GM23248 (cell line): ENCODE data around the gene ZMAT2. TPM values are rescaled to one million over a fixed set of nuclear protein-coding genes. Genes with fewer than 3 reads are reported as not detected.
A peak's percentile ranks its signal among the peaks of the same experiment; 100 is the strongest.
"Not testable (repeated sequence)": the region's sequence is repeated elsewhere in the genome, so short reads cannot be mapped to it uniquely, and the experiment has no call there.

ENCODE experiments used
- DNase-seq: peaks from one replicate; pipeline ENCODE4 v3.0.0-alpha.2; 2015
- H2AFZ ChIP-seq: fragments of 200-600 bp; sonication (generic); 2 replicates; pipeline ENCODE4 v1.6.1; 2016; ENCODE audit warnings: antibody characterized with exemption
- H3F3A ChIP-seq: fragments of 200-600 bp; sonication (generic); 2 replicates; pipeline ENCODE4 v1.6.1; 2016; ENCODE audit warnings: mild to moderate bottlenecking, antibody characterized with exemption, mixed run types; ENCODE audit not compliant: insufficient read depth
- H3K27ac ChIP-seq: fragments of 200-600 bp; sonication (generic); 2 replicates; pipeline ENCODE4 v1.5.1; 2016; ENCODE audit warnings: mild to moderate bottlenecking
- H3K27me3 ChIP-seq: fragments of 200-600 bp; sonication (generic); replicated peaks from 2 replicates; pipeline ENCODE4 v1.6.1; 2016; ENCODE audit warnings: mild to moderate bottlenecking; ENCODE audit not compliant: insufficient read depth
- H3K36me3 ChIP-seq: fragments of 200-600 bp; sonication (generic); 2 replicates; pipeline ENCODE4 v1.6.1; 2016; ENCODE audit warnings: low read depth, mild to moderate bottlenecking
- H3K4me1 ChIP-seq: fragments of 200-600 bp; sonication (generic); 2 replicates; pipeline ENCODE4 v1.6.1; 2016; ENCODE audit warnings: mild to moderate bottlenecking; ENCODE audit not compliant: insufficient read depth
- H3K4me2 ChIP-seq: fragments of 200-600 bp; sonication (generic); one replicate; pipeline ENCODE4 v1.6.1; 2016; ENCODE audit warnings: mild to moderate bottlenecking; ENCODE audit not compliant: unreplicated experiment
- H3K4me3 ChIP-seq: fragments of 200-600 bp; sonication (generic); 2 replicates; pipeline ENCODE4 v1.5.1; 2016; ENCODE audit warnings: mild to moderate bottlenecking
- H3K79me2 ChIP-seq: fragments of 200-600 bp; sonication (generic); 2 replicates; pipeline ENCODE4 v1.6.1; 2016; ENCODE audit warnings: mild to moderate bottlenecking; ENCODE audit not compliant: insufficient read depth
- H3K9ac ChIP-seq: fragments of 200-600 bp; sonication (generic); 2 replicates; pipeline ENCODE4 v1.6.1; 2016; ENCODE audit warnings: mild to moderate bottlenecking
- H3K9me2 ChIP-seq: fragments of 200-600 bp; sonication (generic); 2 replicates; pipeline ENCODE4 v1.6.1; 2016; ENCODE audit warnings: mixed run types, mild to moderate bottlenecking, moderate library complexity; ENCODE audit not compliant: insufficient read depth
- H3K9me3 ChIP-seq: fragments of 200-600 bp; sonication (generic); one replicate; pipeline ENCODE4 v1.6.1; 2017; ENCODE audit warnings: low read depth
- H4K20me1 ChIP-seq: fragments of 200-600 bp; sonication (generic); 2 replicates; pipeline ENCODE4 v1.6.0; 2016; ENCODE audit not compliant: insufficient read depth
- EZH2 ChIP-seq: fragments of 200-600 bp; sonication (generic); IDR thresholded peaks from 2 replicates; pipeline ENCODE4 v1.6.1; 2018; ENCODE audit warnings: antibody characterized with exemption, mild to moderate bottlenecking; ENCODE audit not compliant: insufficient read depth, poor library complexity, severe bottlenecking
- EZH2phosphoT487 ChIP-seq: fragments of 200-600 bp; sonication (generic); IDR thresholded peaks from 2 replicates; pipeline ENCODE4 v1.6.1; 2018; ENCODE audit warnings: antibody characterized with exemption, moderate library complexity, mild to moderate bottlenecking, low read depth; ENCODE audit not compliant: insufficient read depth
- WGBS, 2 experiments: methylation state at CpG; one replicate each; pipeline ENCODE4 v1.1.6; 2015 to 2017; ENCODE audit warnings: low lambda C conversion rate in 2 of 2, low coverage in 1 of 2; ENCODE audit errors: missing lambda C conversion rate in 2 of 2; 5-methylcytosine and 5-hydroxymethylcytosine counted together
- in situ Hi-C: fragments of 300-500 bp; cut with MboI; formaldehyde crosslinking; loops from 2 replicates; pipeline ENCODE4 v1.15.0; 2020
- polyA plus RNA-seq: library from polyadenylated mRNA; unstranded; fragments of >200 nt; fragmentation: Nextera tagmentation; extraction: Ambion mirVana; gene quantifications from 2 replicates; pipeline ENCODE4 v1.2.1, GENCODE V29; 2016
- total RNA-seq: library from RNA; depleted of rRNA; stranded (reverse); fragments of >200 nt; shearing (Covaris generic); gene quantifications from 2 replicates; pipeline ENCODE4 v1.2.3, GENCODE V29; 2014

The ZMAT2 gene
- total and polyA plus RNA-seq, 2 experiments from 2014 or later = 36.3 to 43.1 TPM

- Histone ChIP-seq H3K9ac (peak within 1 kb of the TSS; percentile 87), H3K4me3 (peak within 1 kb of the TSS; percentile 79), H3K36me3 (peaks cover 17% of the 10 kb centered on the region), H3K79me2 (peaks cover 45% of the 10 kb centered on the region), H3F3A (peaks cover 36% of the 10 kb centered on the region), H3K4me1 (peaks cover 9% of the 10 kb centered on the region), H2AFZ (peak within 1 kb of the TSS; percentile 85), H3K9me2 (no peaks in the 10 kb centered on the region), H3K27me3 (no peaks in the 10 kb centered on the region), H3K9me3 (no peaks in the 10 kb centered on the region), H3K4me2 (peak within 1 kb of the TSS; percentile 90), H3K27ac (peak within 1 kb of the TSS; percentile 92), H4K20me1 (peaks cover 4% of the 10 kb centered on the region; the same call in 1 of the 2 replicates)
- WGBS, 2 experiments = 0 to 1% methylated on average over 46 to 52 of the region's 54 CpGs
- TF ChIP-seq EZH2 (no peak), EZH2phosphoT487 (no peak)
- peak; percentile 98 for DNase-seq
- in situ Hi-C loops = no loop called here
These were observed 35.7 kb upstream of the ZMAT2 start, which contains the start of gene WDR55 for GRCh38 chr5:140664359-140665119. WDR55 (plus strand) TSS chr5:140664904; CDS start chr5:140664913, 9 bp downstream.

DNA sequence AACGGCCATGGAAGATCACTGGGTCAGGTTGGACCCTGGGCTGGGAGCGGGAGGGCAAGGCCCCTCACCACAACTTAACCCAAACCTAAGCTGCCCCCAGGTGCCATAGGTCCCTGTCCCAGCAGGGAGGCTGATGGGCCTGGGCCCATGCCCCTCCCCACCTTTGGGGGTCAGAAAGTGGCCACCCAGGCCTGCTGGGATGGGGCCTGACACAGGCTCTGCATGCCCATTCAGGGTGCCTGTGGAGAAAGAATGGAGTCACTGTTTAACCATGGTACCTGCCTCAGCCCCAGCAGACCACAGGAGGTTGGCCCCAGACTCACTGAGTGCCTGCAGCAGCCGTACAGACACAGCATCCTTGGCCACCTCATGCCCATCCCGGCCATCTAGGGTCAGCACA lies 29.2 kb upstream of the ZMAT2 start:
- H3K9ac ChIP-seq, H3K9me3 ChIP-seq, DNase-seq, H3K4me3 ChIP-seq, H3K27ac ChIP-seq, H3K4me1 ChIP-seq, H3K9me2 ChIP-seq, H3K27me3 ChIP-seq, H2AFZ ChIP-seq, H3K4me2 ChIP-seq, in situ Hi-C loops, H4K20me1 ChIP-seq: not testable (repeated sequence)
- peaks cover 10% of the 10 kb centered on the region; the same call in 1 of the 2 replicates for H3K36me3 ChIP-seq
- 74 to 85% methylated on average over 2 to 4 of the region's 4 CpGs for WGBS, 2 experiments
- peaks cover 39% of the 10 kb centered on the region for H3K79me2 ChIP-seq
- peaks cover 27% of the 10 kb centered on the region for H3F3A ChIP-seq

GRCh38 chr5:140671472-140672125 lies 28.6 kb upstream of the ZMAT2 start:
- no peak for DNase-seq
- H3K9ac ChIP-seq = no peak overlapping the region

GRCh38 chr5:140672455-140673186 lies 27.6 kb upstream of the ZMAT2 start:
- Histone ChIP-seq H3K9ac (peak overlapping the region; percentile 11; the same call in 1 of the 2 replicates), H3K4me3 (peak overlapping the region; percentile 45; the same call in 1 of the 2 replicates), H3K36me3 (peaks cover 10% of the 10 kb centered on the region; the same call in 1 of the 2 replicates), H3K9me3 (no peaks in the 10 kb centered on the region), H3K27me3 (no peaks in the 10 kb centered on the region), H2AFZ (0 out of 2 replicates have a peak overlapping the region, but pooled peaks have one; percentile 48), H3F3A (peaks cover 25% of the 10 kb centered on the region), H3K9me2 (no peaks in the 10 kb centered on the region), H3K27ac (no peak overlapping the region), H4K20me1 (no peaks in the 10 kb centered on the region), H3K79me2 (peaks cover 23% of the 10 kb centered on the region), H3K4me2 (no peak overlapping the region), H3K4me1 (no peaks in the 10 kb centered on the region)
- 46 to 57% methylated on average over 61 to 69 of the region's 70 CpGs for WGBS, 2 experiments
- in situ Hi-C loops = no loop called here
- TF ChIP-seq EZH2 (no peak), EZH2phosphoT487 (no peak)
- peak; percentile 69 for DNase-seq

More at GRCh38 chr5:140671472-140672125, 28.6 kb upstream of the ZMAT2 start:
- Histone ChIP-seq H3K4me3 (no peak overlapping the region), H3K9me3 (no peaks in the 10 kb centered on the region), H3K27me3 (no peaks in the 10 kb centered on the region), H3K4me2 (no peak overlapping the region), H3K79me2 (peaks cover 33% of the 10 kb centered on the region), H3F3A (peaks cover 27% of the 10 kb centered on the region), H3K9me2 (no peaks in the 10 kb centered on the region), H2AFZ (no peak overlapping the region), H3K4me1 (peaks cover 1% of the 10 kb centered on the region), H3K36me3 (peaks cover 10% of the 10 kb centered on the region; the same call in 1 of the 2 replicates), H3K27ac (no peak overlapping the region), H4K20me1 (peaks cover 2% of the 10 kb centered on the region; the same call in 1 of the 2 replicates)
- no peak for TF ChIP-seq EZH2phosphoT487
- TF ChIP-seq EZH2 = no peak
- in situ Hi-C loops = no loop called here
- WGBS, 2 experiments = 98 to 99% methylated on average over 7 of the region's 7 CpGs
